ENCODE results near the gene ATP9A. TPM values are rescaled to one million over a fixed set of nuclear protein-coding genes. Genes with fewer than 3 reads are reported as not detected.

Gene ATP9A
- total and polyA plus RNA-seq, 2 donors (not counting 3 experiments of a cell fraction or from before 2014, with no cell fraction given) = 20.9 to 41.5 TPM

- POLR2A ChIA-PET = no interaction called here
- Histone ChIP-seq H3K4me2 (ENCODE audit: insufficient read depth, low read length) (no peak overlapping the region), H3K27ac (ENCODE audit: insufficient read depth, low read depth, low read length) (no peak overlapping the region), H3K27me3 (ENCODE audit: control insufficient read depth in 2 of 2, insufficient read depth in 2 of 2, low read length in 2 of 2) (no peaks in the 10 kb centered on the region), H3K9ac (replicated peaks; ENCODE audit: extremely low read depth, insufficient read depth, low read length) (no peak overlapping the region), H2AFZ (ENCODE audit: low read depth, low read length) (no peak overlapping the region), H3K36me3 (ENCODE audit: control insufficient read depth in 2 of 2, extremely low read depth in 1 of 2, insufficient read depth in 2 of 2, low read length in 2 of 2) (peaks cover 3 to 5% of the 10 kb centered on the region in 2 experiments), H3K4me1 (ENCODE audit: control insufficient read depth, extremely low read depth, insufficient read depth, low read length) (no peaks in the 10 kb centered on the region), H3K79me2 (ENCODE audit: control insufficient read depth, insufficient read depth, low read length) (no peaks in the 10 kb centered on the region), H3K4me3 (replicated peaks in 1 of 3; ENCODE audit: insufficient read depth in 1 of 3, low read depth in 1 of 3, low read length in 3 of 3) (no peak overlapping the region), H3K9me1 (replicated peaks; ENCODE audit: control insufficient read depth, extremely low read depth, insufficient read depth, low read length) (no peaks in the 10 kb centered on the region), H3K9me3 (replicated peaks; ENCODE audit: control insufficient read depth, insufficient read depth, low read length) (no peaks in the 10 kb centered on the region), H4K20me1 (replicated peaks; ENCODE audit: control insufficient read depth, extremely low read depth, insufficient read depth, low read length) (no peaks in the 10 kb centered on the region)
- no peak for FAIRE-seq
- intact Hi-C loops (cut with micrococcal nuclease) (no loop called here), dilution Hi-C loops (cut with MboI; ENCODE audit: extremely low pct_ligation_motif_present, low sequenced_read_pairs) (no loop called here)
- BruUV-seq (replicated peaks) = no TSS peak
- no peak for TF ChIP-seq GATA2 (IDR thresholded peaks at IDR 0.05; ENCODE audit: insufficient read depth, insufficient read length, low read depth, low read length)
- no peak for TF ChIP-seq MYC (IDR thresholded peaks at IDR 0.05; ENCODE audit: low read depth, low read length)
- TF ChIP-seq, protein P1, sequence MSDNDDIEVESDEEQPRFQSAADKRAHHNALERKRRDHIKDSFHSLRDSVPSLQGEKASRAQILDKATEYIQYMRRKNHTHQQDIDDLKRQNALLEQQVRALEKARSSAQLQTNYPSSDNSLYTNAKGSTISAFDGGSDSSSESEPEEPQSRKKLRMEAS (IDR thresholded peaks at IDR 0.05; ENCODE audit: insufficient read depth, insufficient read length) = no peak
- TF ChIP-seq EZH2 (IDR thresholded peaks at IDR 0.05; ENCODE audit: borderline replicate concordance, low read depth, low read length, severe bottlenecking) = no peak
- TF ChIP-seq FOS (IDR thresholded peaks at IDR 0.05; ENCODE audit: borderline replicate concordance, insufficient read depth, low read length) = no peak
- no peak for TF ChIP-seq POLR2A (IDR thresholded peaks at IDR 0.05; ENCODE audit: low read depth, low read length)
- no peak for TF ChIP-seq POLR2AphosphoS5 (IDR thresholded peaks at IDR 0.05; ENCODE audit: insufficient read depth, low read depth, low read length)
- no peak for TF ChIP-seq JUN (IDR thresholded peaks at IDR 0.05; ENCODE audit: borderline replicate concordance, insufficient read depth, insufficient read length, low read depth)
- no peak for TF ChIP-seq CTCF (IDR thresholded peaks at IDR 0.05; ENCODE audit: extremely low read depth in 1 of 2, insufficient read depth in 1 of 2, low read depth in 1 of 2, low read length in 2 of 2)
- DNase-seq (ENCODE audit: low read depth, low spot score) = no peak
- CTCF ChIA-PET = interaction anchor here (1.1 to 4.1 kb wide), 6 partner anchors 9 to 624 kb away, joined by 3 to 21 read pairs (median 4); no protein-coding TSS in a partner anchor
Measured at GRCh38 chr20:51611625-51611890, 156.6 kb downstream of the ATP9A start.
